ENCODE measurements around the gene CD52. TPM values are rescaled to one million over a fixed set of nuclear protein-coding genes. Genes with fewer than 3 reads are reported as not detected.

Gene CD52
- total and polyA plus RNA-seq, 2 of the 13 experiments (the other 11 are each of a cell fraction or from before 2014, with no cell fraction given) = 0.32 TPM; not detected in 1

- DNase-seq (ENCODE audit: low spot score) (no peak), ATAC-seq (no peak), FAIRE-seq (peak; percentile 66)
- CTCF ChIA-PET (ENCODE audit: low intra/inter-chr PET ratio, low total read pairs) = no interaction called here
- no peaks in the 10 kb centered on the region for H3K27me3 ChIP-seq (ENCODE audit: control insufficient read depth in 1 of 2, insufficient read depth in 2 of 2, low read length in 2 of 2)
- peaks cover 94% of the 10 kb centered on the region for H3K4me1 ChIP-seq (ENCODE audit: insufficient read depth, low read length)
- in situ Hi-C loops (cut with HindIII; ENCODE audit: extremely low pct_ligation_motif_present, low pct_unique_long_range_greater_than_20kb) = no loop called here
- peak overlapping the region; percentile 97 for H3K9ac ChIP-seq (ENCODE audit: insufficient read depth, low read depth, low read length)
- H3K4me3 ChIP-seq (replicated peaks in 1 of 3; ENCODE audit: insufficient read depth in 1 of 3, low read depth in 2 of 3, low read length in 3 of 3) = peak overlapping the region in 2 of 3 experiments; percentile 22 to 64; a peak in 4 of 6 replicates
- no peaks in the 10 kb centered on the region for H3K36me3 ChIP-seq (replicated peaks in 1 of 2; ENCODE audit: control insufficient read depth in 1 of 2, insufficient read depth in 2 of 2, low read length in 2 of 2)
- no peaks in the 10 kb centered on the region for H3K9me3 ChIP-seq (ENCODE audit: low read length)
- intact Hi-C loops (cut with micrococcal nuclease; ENCODE audit: unreplicated experiment) = no loop called here
- POLR2A ChIA-PET = interaction anchor here (0.6 to 3.6 kb wide), 7 partner anchors 10 to 73 kb away, joined by 3 to 13 read pairs (median 4); partner anchors contain the start of genes SH3BGRL3 and UBXN11
- peaks cover 5% of the 10 kb centered on the region for H3K79me2 ChIP-seq (ENCODE audit: insufficient read depth, low read length)
- peak overlapping the region; percentile 90 for H3K4me2 ChIP-seq (ENCODE audit: low read depth, low read length)
- peak overlapping the region; percentile 100 for H3K27ac ChIP-seq (ENCODE audit: extremely low read length, insufficient read depth, low read length)
- no peaks in the 10 kb centered on the region for H4K20me1 ChIP-seq (ENCODE audit: insufficient read depth, low read length)
- WGBS (ENCODE audit: low lambda C conversion rate) = 66% methylated on average over 5 of the region's 5 CpGs
- TF ChIP-seq, protein P1, sequence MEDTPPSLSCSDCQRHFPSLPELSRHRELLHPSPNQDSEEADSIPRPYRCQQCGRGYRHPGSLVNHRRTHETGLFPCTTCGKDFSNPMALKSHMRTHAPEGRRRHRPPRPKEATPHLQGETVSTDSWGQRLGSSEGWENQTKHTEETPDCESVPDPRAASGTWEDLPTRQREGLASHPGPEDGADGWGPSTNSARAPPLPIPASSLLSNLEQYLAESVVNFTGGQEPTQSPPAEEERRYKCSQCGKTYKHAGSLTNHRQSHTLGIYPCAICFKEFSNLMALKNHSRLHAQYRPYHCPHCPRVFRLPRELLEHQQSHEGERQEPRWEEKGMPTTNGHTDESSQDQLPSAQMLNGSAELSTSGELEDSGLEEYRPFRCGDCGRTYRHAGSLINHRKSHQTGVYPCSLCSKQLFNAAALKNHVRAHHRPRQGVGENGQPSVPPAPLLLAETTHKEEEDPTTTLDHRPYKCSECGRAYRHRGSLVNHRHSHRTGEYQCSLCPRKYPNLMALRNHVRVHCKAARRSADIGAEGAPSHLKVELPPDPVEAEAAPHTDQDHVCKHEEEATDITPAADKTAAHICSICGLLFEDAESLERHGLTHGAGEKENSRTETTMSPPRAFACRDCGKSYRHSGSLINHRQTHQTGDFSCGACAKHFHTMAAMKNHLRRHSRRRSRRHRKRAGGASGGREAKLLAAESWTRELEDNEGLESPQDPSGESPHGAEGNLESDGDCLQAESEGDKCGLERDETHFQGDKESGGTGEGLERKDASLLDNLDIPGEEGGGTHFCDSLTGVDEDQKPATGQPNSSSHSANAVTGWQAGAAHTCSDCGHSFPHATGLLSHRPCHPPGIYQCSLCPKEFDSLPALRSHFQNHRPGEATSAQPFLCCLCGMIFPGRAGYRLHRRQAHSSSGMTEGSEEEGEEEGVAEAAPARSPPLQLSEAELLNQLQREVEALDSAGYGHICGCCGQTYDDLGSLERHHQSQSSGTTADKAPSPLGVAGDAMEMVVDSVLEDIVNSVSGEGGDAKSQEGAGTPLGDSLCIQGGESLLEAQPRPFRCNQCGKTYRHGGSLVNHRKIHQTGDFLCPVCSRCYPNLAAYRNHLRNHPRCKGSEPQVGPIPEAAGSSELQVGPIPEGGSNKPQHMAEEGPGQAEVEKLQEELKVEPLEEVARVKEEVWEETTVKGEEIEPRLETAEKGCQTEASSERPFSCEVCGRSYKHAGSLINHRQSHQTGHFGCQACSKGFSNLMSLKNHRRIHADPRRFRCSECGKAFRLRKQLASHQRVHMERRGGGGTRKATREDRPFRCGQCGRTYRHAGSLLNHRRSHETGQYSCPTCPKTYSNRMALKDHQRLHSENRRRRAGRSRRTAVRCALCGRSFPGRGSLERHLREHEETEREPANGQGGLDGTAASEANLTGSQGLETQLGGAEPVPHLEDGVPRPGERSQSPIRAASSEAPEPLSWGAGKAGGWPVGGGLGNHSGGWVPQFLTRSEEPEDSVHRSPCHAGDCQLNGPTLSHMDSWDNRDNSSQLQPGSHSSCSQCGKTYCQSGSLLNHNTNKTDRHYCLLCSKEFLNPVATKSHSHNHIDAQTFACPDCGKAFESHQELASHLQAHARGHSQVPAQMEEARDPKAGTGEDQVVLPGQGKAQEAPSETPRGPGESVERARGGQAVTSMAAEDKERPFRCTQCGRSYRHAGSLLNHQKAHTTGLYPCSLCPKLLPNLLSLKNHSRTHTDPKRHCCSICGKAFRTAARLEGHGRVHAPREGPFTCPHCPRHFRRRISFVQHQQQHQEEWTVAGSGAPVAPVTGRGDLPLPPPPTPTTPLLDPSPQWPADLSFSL (CRISPR knock-in tag; IDR thresholded peaks at IDR 0.05) = peak; percentile 93
- TF ChIP-seq NFRKB (IDR thresholded peaks at IDR 0.05) (no peak), FOSL1 (CRISPR knock-in tag; IDR thresholded peaks at IDR 0.05; ENCODE audit: borderline replicate concordance) (no peak), ZNF225 (CRISPR knock-in tag; IDR thresholded peaks at IDR 0.05) (no peak), ZBTB33 (CRISPR knock-in tag; IDR thresholded peaks at IDR 0.05) (0 out of 2 replicates have a peak, but pooled peaks have one; percentile 1), FOXP1 (IDR thresholded peaks at IDR 0.05) (0 out of 2 replicates have a peak, but pooled peaks have one; percentile 37), FOXP1 (CRISPR knock-in tag; IDR thresholded peaks at IDR 0.05) (no peak), ZNF530 (CRISPR knock-in tag; IDR thresholded peaks at IDR 0.05; ENCODE audit: low read depth) (no peak), ZNF382 (CRISPR knock-in tag; IDR thresholded peaks at IDR 0.05; ENCODE audit: borderline replicate concordance) (no peak), SMARCE1 (IDR thresholded peaks at IDR 0.05; ENCODE audit: borderline replicate concordance) (no peak), ZNF446 (CRISPR knock-in tag; IDR thresholded peaks at IDR 0.05) (0 out of 2 replicates have a peak, but pooled peaks have one; percentile 32), ZBTB38 (CRISPR knock-in tag; IDR thresholded peaks at IDR 0.05) (peak; percentile 85)
- BruUV-seq (replicated peaks) = no TSS peak
- H2AFZ ChIP-seq (ENCODE audit: low read length) = no peak overlapping the region
Measured at GRCh38 chr1:26352338-26352679, 34.6 kb downstream of the CD52 start.

Measured in HepG2 (cell line).